ENCODE measurements around the gene DNAH17.
A peak's percentile ranks its signal among the peaks of the same experiment; 100 is the strongest.

DNAH17 gene

DNA sequence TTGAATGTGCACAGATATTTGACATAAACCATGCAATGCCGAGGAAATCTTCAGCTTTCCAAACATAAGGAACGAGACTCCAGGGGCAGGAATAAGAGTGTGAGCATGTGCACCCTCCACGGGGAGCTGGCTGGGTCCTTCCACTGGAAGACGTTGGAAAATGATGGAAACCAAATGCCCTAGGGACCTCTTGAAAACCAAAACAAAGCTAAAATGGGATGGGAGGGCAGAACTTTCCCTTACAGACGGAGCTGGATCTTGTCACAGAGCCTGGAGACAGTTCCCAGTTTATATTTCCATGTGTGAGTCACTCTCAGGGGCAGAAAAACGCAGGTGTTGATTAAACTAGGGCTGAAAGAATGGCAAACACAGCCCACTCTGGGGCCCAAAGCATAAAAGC is 34.4 kb upstream of the DNAH17 start:
- TF ChIP-seq SNAI2 (CRISPR knock-in tag; IDR thresholded peaks at IDR 0.05) (no peak), ZNF565 (CRISPR knock-in tag; conservative IDR thresholded peaks at IDR 0.05; ENCODE audit: low read depth) (no peak), PPARA (CRISPR knock-in tag; IDR thresholded peaks at IDR 0.05; ENCODE audit: borderline replicate concordance) (no peak), ZNF8 (CRISPR knock-in tag; IDR thresholded peaks at IDR 0.05) (no peak), TOX (CRISPR knock-in tag; IDR thresholded peaks at IDR 0.05; ENCODE audit: borderline replicate concordance) (no peak), ZNF70 (CRISPR knock-in tag; IDR thresholded peaks at IDR 0.05) (no peak), ZFP3 (CRISPR knock-in tag; IDR thresholded peaks at IDR 0.05) (no peak), OSR1 (CRISPR knock-in tag; IDR thresholded peaks at IDR 0.05) (no peak), CSDC2 (CRISPR knock-in tag; IDR thresholded peaks at IDR 0.05) (no peak), ESRRG (CRISPR knock-in tag; IDR thresholded peaks at IDR 0.05) (no peak)
- TF ChIP-seq, protein P1, sequence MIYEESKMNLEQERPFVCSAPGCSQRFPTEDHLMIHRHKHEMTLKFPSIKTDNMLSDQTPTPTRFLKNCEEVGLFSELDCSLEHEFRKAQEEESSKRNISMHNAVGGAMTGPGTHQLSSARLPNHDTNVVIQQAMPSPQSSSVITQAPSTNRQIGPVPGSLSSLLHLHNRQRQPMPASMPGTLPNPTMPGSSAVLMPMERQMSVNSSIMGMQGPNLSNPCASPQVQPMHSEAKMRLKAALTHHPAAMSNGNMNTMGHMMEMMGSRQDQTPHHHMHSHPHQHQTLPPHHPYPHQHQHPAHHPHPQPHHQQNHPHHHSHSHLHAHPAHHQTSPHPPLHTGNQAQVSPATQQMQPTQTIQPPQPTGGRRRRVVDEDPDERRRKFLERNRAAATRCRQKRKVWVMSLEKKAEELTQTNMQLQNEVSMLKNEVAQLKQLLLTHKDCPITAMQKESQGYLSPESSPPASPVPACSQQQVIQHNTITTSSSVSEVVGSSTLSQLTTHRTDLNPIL (CRISPR knock-in tag; IDR thresholded peaks at IDR 0.05; ENCODE audit: low read depth): no peak
- TF ChIP-seq, protein P2, sequence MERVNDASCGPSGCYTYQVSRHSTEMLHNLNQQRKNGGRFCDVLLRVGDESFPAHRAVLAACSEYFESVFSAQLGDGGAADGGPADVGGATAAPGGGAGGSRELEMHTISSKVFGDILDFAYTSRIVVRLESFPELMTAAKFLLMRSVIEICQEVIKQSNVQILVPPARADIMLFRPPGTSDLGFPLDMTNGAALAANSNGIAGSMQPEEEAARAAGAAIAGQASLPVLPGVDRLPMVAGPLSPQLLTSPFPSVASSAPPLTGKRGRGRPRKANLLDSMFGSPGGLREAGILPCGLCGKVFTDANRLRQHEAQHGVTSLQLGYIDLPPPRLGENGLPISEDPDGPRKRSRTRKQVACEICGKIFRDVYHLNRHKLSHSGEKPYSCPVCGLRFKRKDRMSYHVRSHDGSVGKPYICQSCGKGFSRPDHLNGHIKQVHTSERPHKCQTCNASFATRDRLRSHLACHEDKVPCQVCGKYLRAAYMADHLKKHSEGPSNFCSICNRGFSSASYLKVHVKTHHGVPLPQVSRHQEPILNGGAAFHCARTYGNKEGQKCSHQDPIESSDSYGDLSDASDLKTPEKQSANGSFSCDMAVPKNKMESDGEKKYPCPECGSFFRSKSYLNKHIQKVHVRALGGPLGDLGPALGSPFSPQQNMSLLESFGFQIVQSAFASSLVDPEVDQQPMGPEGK (CRISPR knock-in tag; IDR thresholded peaks at IDR 0.05; ENCODE audit: borderline replicate concordance): no peak
- TF ChIP-seq, protein P3, sequence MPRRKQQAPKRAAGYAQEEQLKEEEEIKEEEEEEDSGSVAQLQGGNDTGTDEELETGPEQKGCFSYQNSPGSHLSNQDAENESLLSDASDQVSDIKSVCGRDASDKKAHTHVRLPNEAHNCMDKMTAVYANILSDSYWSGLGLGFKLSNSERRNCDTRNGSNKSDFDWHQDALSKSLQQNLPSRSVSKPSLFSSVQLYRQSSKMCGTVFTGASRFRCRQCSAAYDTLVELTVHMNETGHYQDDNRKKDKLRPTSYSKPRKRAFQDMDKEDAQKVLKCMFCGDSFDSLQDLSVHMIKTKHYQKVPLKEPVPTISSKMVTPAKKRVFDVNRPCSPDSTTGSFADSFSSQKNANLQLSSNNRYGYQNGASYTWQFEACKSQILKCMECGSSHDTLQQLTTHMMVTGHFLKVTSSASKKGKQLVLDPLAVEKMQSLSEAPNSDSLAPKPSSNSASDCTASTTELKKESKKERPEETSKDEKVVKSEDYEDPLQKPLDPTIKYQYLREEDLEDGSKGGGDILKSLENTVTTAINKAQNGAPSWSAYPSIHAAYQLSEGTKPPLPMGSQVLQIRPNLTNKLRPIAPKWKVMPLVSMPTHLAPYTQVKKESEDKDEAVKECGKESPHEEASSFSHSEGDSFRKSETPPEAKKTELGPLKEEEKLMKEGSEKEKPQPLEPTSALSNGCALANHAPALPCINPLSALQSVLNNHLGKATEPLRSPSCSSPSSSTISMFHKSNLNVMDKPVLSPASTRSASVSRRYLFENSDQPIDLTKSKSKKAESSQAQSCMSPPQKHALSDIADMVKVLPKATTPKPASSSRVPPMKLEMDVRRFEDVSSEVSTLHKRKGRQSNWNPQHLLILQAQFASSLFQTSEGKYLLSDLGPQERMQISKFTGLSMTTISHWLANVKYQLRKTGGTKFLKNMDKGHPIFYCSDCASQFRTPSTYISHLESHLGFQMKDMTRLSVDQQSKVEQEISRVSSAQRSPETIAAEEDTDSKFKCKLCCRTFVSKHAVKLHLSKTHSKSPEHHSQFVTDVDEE (CRISPR knock-in tag; IDR thresholded peaks at IDR 0.05): no peak
- ATAC-seq: peak; percentile 40; the same call in 2 of the 3 replicates

DNA sequence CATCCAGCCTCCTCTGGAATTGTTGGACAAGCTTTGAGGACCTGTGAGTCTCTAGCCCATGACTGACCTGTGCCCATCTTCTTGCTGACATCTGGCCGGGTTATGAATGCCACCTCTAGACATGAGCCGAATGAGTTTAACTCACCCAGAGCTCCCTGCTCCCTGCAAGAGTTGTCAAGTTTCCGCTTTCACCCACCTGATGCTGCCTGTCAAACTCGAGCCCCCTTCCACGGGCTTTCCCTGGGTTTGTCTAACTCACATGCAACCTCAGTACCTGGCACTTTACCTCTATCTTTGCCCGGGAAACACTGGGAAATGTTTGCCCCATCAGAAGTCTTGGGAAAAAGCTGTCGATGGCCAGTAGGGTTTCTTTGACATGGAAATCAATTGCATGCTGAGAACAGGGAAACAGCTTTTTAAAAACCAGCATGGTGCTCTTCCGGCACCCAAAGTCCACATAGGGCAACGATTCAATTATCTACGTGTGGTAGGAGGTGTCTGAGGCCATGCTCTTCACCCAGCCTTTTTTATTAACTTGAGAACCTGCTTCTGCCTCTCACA is 33.8 kb upstream of the DNAH17 start:
- no peak for TF ChIP-seq RARB (CRISPR knock-in tag; IDR thresholded peaks at IDR 0.05)
- TF ChIP-seq, protein P2 (CRISPR knock-in tag; IDR thresholded peaks at IDR 0.05; ENCODE audit: borderline replicate concordance): no peak
- no peak for TF ChIP-seq TOX (CRISPR knock-in tag; IDR thresholded peaks at IDR 0.05; ENCODE audit: borderline replicate concordance)
- no peak for TF ChIP-seq GLIS3 (CRISPR knock-in tag; IDR thresholded peaks at IDR 0.05)
- TF ChIP-seq OSR1 (CRISPR knock-in tag; IDR thresholded peaks at IDR 0.05): no peak
- TF ChIP-seq CSDC2 (CRISPR knock-in tag; IDR thresholded peaks at IDR 0.05): no peak
- TF ChIP-seq, protein P4, sequence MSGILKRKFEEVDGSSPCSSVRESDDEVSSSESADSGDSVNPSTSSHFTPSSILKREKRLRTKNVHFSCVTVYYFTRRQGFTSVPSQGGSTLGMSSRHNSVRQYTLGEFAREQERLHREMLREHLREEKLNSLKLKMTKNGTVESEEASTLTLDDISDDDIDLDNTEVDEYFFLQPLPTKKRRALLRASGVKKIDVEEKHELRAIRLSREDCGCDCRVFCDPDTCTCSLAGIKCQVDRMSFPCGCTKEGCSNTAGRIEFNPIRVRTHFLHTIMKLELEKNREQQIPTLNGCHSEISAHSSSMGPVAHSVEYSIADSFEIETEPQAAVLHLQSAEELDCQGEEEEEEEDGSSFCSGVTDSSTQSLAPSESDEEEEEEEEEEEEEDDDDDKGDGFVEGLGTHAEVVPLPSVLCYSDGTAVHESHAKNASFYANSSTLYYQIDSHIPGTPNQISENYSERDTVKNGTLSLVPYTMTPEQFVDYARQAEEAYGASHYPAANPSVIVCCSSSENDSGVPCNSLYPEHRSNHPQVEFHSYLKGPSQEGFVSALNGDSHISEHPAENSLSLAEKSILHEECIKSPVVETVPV (CRISPR knock-in tag; IDR thresholded peaks at IDR 0.05): no peak
- TF ChIP-seq BACH2 (CRISPR knock-in tag; IDR thresholded peaks at IDR 0.05; ENCODE audit: borderline replicate concordance): no peak
- TF ChIP-seq ZFP30 (CRISPR knock-in tag; IDR thresholded peaks at IDR 0.05): no peak
- no peak for TF ChIP-seq SNAI2 (CRISPR knock-in tag; IDR thresholded peaks at IDR 0.05)
- TF ChIP-seq, protein P1 (CRISPR knock-in tag; IDR thresholded peaks at IDR 0.05; ENCODE audit: low read depth): no peak
- no peak for TF ChIP-seq TCF4 (CRISPR knock-in tag; IDR thresholded peaks at IDR 0.05; ENCODE audit: borderline replicate concordance)
- TF ChIP-seq, protein P5, sequence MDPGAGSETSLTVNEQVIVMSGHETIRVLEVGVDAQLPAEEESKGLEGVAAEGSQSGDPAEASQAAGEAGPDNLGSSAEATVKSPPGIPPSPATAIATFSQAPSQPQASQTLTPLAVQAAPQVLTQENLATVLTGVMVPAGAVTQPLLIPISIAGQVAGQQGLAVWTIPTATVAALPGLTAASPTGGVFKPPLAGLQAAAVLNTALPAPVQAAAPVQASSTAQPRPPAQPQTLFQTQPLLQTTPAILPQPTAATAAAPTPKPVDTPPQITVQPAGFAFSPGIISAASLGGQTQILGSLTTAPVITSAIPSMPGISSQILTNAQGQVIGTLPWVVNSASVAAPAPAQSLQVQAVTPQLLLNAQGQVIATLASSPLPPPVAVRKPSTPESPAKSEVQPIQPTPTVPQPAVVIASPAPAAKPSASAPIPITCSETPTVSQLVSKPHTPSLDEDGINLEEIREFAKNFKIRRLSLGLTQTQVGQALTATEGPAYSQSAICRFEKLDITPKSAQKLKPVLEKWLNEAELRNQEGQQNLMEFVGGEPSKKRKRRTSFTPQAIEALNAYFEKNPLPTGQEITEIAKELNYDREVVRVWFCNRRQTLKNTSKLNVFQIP (CRISPR knock-in tag; IDR thresholded peaks at IDR 0.05; ENCODE audit: borderline replicate concordance, low read depth): no peak
- no peak for TF ChIP-seq ZFP3 (CRISPR knock-in tag; IDR thresholded peaks at IDR 0.05)
- no peak for TF ChIP-seq PPARA (CRISPR knock-in tag; IDR thresholded peaks at IDR 0.05; ENCODE audit: borderline replicate concordance)
- TF ChIP-seq ZC3H10 (CRISPR knock-in tag; IDR thresholded peaks at IDR 0.05): no peak
- no peak for TF ChIP-seq ZNF8 (CRISPR knock-in tag; IDR thresholded peaks at IDR 0.05)
- TF ChIP-seq ZNF565 (CRISPR knock-in tag; conservative IDR thresholded peaks at IDR 0.05; ENCODE audit: low read depth): no peak
- TF ChIP-seq ARNTL (CRISPR knock-in tag; IDR thresholded peaks at IDR 0.05; ENCODE audit: borderline replicate concordance, low read depth): no peak
- no peak for ATAC-seq

All from SK-N-SH treated with all-trans-retinoic acid at 6 μM for 48 hours (cell line).